Skin of body (tissue), 2 donors: ENCODE data around the gene SORD. TPM values are rescaled to one million over a fixed set of nuclear protein-coding genes. Genes with fewer than 3 reads are reported as not detected.
A peak's percentile ranks its signal among the peaks of the same experiment; 100 is the strongest.
"Not testable (repeated sequence)": the region's sequence is repeated elsewhere in the genome, so short reads cannot be mapped to it uniquely, and the experiment has no call there.

Source experiments
- DNase-seq: peaks from one replicate; lab custom pipeline; 2025; lab: John Stamatoyannopoulos, UW
- total RNA-seq: library from RNA; depleted of rRNA; stranded (reverse); fragments of >200 nt; gene quantifications from one replicate; pipeline ENCODE4 v1.2.3, GENCODE V29; 2014

SORD gene
- total RNA-seq: 9.0 TPM

DNA sequence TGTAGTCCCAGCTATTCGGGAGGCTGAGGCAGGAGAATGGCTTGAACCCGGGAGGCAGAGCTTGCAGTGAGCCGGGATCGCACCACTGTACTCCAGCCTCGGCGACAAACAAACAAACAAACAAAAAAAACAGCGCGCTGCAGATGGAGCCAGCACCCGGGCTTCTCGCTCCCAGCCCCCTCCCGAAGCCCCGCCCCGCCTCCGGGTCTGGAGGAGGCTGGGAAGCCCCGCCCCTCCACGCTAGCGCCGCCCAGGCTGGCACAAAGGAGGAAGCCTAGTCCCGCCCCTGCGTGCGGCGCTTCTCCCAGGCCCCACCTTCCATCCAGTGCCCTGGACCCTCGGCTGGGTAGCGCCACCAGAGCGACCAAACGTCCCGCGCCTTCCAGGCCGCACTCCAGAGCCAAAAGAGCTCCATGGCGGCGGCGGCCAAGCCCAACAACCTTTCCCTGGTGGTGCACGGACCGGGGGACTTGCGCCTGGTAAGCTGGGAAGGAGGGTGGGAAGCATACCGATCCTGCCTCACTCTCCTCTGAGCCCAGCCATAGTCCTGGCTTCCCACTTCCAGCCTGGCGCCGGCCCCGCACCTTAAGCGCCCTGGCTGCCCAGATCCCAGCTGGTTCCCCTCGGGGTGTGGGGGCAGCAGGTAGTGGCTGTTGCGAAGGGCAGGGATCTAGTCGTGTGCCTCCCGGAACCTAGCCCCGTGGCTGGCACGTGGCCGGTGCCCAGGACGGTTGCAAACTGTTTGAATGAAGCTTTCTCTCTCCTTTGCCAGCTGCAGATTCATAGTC, at the start of gene SORD:
Gene SORD, plus strand, starts transcription at position 325 of the 788 bp plus-strand sequence. Its CDS starts 89 bp downstream, at position 414.
- DNase-seq: peak; percentile 61

DNA sequence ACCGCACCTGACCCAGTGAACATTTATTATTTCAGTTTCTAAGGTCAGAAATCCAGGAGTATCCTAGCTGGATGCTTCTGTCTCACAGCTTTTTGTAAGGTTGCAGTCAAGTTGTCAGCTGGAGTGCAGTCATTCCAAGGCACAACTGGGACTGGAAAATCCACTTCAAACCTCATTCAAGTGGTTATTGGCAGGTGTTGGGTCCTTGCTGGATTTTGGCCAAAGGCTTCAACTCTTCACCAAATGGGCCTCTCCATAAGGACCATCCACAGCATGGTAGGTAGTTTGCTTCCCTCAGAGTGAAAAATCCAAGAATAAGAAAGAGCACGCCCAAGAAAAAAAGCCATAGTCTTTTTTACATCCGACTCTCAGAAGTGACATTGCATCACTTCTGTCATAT, 46.8 kb upstream of the SORD start:
- not testable (repeated sequence) for DNase-seq

DNA sequence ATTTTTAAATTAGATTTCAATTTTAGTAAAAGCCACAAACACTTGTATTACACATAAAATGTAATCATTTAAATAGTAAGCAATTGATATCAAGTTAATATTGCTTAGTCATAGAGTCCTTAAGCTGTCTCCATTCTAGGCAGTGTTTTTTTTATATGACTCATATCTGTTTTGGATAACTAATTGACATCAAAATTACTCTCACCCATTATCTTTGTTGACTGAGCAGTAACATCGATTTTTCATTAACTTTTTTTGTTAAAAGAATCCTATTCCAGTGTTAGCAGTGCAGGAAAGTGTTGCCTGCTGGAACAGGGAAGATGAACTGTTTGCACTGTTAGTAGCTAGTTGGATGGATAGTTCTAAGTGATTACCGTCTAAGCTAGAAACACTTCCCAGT, 45.2 kb upstream of the SORD start:
- not testable (repeated sequence) for DNase-seq

DNA sequence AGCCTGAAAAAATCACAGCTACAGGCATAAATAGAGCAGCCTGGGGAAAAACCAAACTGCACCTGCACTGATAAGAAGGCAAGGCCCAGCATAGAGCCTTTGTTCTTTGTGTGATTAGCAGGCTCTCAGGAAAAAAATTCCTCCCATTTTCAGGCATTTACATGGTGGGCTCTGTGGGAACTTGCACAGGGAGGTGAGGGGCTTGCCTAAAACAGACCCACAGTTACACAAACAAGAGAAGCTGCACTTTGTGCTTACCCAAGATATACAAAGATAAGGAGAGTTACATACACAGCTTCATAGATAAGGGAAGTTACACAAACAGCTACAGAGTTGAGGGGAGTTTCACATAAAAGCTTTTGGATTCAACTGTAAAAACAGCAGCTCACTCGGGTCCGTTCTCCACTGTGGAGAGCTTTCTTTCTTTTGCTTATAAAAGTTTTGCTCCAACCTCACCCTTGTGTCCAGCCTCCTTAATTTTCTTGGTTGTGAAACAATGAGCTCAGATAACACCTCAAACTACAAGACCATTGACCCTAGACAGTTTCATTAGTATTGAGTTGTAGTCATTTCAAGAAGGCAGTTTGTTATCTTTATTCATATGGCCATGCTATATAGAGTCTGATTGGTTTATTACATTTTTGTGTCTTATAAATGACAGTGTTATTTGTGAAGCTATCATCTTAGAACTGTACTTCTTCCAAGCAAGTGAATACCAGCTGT, 43.2 kb upstream of the SORD start:
- DNase-seq: not testable (repeated sequence)

DNA sequence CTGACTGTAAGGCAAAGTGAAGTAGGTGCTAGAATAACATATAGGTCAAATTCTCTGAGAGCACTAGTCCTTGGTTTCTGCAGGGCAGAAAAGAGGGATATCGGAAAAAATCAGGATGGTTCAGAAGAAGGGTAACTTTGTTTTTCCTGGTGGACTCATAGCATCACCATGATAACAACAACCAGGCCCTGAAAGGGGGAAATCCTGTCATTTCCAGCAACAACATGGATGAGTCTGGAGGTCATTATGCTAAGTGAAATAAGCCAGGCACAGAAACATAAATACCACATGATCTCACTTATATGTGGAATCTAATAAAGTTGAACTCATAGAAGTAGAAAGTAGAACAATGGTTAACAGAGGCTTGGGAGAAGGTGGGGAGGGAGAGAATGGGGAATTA, 38.9 kb upstream of the SORD start:
- DNase-seq: not testable (repeated sequence)

DNA sequence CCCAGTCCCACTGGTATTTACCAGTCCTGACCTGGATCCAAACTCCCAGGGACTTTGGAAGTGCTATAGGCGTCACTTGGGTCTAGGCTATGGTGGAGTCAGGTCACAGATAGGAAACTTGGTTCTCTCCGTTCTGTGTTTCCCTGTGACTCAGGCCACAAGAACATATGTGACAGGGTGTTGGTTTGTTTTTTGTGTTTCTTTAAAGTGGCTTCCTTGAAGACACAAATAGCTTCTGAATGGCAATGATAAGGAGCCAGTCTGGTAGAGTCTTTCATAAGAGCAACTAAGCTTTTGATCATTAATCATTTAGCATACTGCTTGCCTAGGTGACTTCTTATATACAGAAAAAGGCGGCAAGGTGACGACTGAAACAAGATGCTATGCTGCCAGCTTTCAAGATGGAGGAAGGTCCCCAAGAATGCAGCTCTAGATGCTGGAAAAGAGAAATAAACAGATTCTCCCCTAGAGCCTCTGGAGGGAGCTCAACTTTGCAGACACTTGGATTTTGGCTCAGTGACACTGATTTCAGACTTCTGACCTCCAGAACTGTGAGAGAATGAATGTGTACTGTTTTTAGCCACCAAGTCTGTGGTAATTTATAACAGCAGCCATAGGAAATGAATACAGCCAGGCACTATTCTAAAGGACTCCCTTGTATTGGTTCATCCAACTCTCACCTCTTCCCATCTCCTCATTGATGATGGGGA, 36.5 kb upstream of the SORD start:
- not testable (repeated sequence) for DNase-seq

DNA sequence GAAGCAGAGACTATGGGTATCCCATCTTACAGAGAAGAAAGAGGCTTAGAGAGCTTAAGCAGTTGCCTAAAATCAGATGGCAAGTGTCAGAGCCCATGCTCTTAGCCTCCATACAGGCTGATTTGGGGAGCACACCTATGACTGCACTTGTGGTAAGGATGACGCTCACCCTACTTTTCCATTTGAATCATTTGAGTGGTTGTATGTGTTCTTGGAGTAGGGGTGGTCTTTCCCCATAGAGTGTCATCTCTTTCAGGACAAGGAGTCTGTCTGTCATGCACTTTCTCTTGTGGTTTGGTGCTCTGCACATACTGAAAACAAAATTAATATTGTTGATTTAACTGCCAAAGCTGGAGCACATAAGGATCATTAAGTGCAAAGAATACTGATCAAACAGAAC, 35.3 kb upstream of the SORD start:
- DNase-seq: not testable (repeated sequence)

DNA sequence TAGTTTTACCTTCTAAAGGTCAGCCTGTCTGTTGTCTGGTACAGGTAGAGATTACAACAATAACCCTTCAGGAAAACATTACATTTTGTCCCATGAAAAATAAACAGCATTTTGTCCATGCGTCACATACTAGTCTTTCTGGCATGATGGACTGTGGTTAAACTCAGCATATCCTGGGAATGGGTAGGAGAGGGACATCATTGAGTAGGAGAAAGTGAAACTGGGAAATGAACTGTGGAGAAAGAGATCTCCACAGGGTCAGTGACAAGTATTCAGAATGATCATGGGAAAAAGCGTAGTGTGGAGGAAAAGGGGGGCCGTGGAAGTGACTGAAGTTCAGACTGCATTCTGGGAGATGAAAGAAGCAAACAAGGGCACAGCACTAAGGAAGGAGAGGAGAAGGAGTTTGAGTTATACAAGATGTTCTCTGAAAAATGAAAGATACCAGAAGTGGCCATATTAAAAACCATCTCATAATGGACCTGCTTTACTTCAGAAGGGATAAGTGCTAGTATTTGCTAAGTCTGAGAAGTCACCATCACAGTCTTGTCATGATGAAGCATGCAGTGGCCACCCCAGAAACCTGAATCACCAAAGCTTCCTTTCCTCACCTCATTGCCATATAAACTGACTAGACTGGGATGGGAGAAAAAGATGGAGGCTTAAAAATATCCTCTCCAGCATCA, 34.7 kb upstream of the SORD start:
- DNase-seq: not testable (repeated sequence)

DNA sequence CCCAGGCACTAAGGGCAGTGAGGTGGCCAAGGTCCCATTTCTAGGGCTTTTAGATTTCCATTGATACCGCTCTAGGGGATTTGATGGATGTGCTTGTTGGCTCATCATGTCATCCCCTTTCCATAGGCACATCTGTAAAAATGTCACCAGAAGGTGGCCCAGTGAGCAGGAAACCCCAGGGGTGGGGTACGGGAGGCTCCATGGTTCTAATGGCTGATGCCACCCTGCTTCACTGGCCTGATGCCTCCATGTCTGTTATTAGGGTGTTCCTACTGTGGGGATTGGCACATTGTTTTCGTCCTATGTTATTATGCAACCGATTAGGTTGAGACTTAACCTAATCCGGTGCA, 34.1 kb upstream of the SORD start:
- not testable (repeated sequence) for DNase-seq

DNA sequence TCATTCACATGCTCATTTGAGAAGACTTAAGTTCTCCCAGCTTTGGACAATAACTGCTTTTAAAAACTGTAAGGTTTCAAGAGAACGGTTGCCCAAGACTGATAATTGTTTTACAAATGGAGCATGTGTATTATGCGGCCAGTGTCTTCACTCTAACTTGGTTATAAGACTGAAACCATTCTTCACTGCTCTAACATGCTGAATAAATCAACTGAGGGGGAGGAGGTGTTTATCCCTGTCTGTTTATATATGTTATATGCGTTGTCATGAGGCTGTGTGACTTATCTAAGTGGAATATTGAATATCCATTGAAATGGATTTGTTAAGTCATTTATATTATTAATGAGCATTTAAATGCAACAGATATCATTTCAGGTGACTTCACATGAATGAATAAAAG, 25.4 kb upstream of the SORD start:
- not testable (repeated sequence) for DNase-seq

DNA sequence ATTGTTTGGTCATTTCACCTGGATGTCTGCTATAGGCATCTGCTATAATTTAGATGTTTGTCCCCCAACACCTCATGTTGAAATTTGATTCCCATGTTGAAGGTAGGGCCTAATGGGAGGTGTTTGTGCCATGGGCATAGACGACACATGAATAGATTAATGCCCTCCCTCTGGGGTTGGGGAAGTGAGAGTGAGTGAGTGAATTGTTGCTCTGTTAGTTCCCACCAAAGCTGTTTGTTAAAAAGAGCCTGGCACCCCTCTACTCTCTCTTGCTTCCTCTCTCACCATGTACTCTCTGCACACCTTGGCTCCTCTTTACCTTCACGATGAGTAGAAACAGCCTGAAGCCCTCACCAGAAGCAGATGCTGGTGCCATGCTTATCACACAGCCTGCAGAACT, 23.9 kb upstream of the SORD start:
- no peak for DNase-seq

DNA sequence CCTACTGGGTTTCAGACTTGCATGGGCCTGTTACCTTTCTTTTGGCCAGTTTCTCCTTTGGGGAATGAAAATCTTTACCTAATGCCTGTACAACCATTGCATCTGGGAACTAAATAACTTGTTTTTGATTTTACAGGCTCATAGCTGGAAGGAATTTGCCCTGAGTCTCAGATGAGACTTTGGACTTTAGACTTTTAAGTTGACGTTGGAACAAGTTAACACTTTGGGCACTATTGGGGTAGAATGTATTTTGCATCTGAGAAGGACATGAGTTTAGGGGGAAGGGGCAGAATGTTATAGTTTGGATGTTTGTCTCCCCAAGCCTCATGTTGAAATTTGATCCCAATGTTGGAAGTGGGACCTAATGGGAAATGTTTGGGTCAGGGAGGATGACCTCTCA, 21.8 kb upstream of the SORD start:
- not testable (repeated sequence) for DNase-seq

DNA sequence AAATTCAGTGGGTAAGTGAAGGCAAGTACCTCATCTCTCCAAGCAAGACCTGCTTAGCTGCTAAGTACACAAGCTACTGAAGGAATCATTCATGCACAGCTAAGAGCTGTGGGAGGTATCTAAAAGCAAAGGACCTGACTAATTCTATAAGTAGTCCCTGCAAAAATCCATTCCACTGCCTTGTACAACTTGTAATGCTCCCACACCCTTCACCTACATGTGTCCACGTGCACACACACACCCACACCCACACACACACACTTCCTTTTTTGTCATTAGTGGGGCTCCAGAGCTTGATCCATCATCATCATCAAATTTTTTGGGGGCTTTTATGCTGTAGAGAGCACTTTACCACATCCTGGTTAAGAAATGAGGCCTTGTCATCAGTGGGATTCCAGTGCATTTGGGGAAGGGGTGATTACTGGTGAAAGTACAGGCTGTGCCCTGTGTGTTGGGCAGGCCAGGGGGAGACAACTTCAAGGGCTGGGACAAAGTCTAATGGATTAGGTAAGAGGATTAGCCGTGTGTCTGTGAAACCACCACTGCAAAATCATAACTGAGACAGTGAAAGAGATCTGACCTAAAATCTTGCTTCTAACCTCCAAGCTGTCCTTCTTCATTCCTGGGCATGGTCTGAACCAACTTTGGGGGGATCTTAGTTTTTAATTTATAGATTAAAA, 19.1 kb upstream of the SORD start:
- not testable (repeated sequence) for DNase-seq

DNA sequence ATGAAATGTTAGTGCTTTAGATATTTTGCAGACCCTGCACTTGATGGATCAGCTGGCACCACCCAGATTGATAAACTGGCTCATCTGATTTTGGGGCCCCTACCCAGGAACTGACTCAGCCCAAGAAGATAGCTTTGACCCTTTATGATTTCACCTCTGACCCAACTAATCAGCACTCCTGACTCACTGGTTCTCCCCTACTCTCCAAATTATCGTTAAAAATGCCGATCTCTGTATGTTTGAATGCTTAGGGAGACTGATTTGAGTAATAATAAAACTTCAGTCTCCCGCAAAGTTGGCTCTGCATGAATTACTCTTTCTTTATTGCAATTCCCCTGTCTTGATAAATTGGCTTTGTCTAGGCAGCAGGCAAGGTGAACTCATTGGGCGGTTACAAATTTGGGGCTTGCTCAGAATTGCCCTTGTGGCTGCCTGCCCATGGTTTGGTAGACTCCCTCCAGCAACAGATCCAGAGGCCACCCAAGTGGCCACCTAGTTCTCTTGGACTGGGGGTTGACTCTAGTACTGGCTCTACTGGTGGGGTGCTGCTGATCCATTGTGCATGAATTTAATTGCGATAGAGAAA, 18.3 kb upstream of the SORD start:
- DNase-seq: not testable (repeated sequence)

DNA sequence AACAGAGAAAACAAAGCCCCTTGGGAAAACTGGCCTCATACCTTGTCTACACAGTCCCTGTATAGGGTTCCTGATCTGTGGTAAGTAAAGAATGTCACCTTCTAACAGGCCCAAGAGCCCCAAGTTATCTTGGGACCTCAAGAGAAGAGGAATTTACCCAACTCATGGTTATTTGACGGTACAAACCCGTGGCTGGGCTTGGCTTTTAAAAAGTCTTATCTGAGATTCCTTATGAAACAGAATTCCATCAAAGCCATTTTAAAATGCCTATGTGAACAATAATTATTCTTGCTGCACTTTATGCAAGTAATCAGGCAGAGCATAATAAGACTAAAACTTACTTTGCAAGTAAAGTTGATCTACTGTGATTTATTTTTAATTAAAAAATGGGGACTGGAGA, 13.9 kb upstream of the SORD start:
- DNase-seq: no peak

DNA sequence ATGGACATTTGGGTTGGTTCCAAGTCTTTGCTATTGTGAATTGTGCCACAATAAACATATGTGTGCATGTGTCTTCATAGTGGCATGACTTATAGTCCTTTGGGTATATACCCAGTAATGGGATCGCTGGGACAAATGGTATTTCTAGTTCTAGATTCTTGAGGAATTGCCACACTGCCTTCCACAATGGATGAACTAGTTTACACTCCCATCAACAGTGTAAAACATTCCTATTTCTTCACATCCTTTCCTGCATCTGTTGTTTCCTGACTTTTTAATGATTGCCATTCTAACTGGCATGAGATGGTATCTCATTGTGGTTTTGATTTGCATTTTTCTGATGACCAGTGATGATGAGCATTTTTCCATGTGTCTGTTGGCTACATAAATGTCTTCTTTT, 7.9 kb upstream of the SORD start:
- DNase-seq: not testable (repeated sequence)

DNA sequence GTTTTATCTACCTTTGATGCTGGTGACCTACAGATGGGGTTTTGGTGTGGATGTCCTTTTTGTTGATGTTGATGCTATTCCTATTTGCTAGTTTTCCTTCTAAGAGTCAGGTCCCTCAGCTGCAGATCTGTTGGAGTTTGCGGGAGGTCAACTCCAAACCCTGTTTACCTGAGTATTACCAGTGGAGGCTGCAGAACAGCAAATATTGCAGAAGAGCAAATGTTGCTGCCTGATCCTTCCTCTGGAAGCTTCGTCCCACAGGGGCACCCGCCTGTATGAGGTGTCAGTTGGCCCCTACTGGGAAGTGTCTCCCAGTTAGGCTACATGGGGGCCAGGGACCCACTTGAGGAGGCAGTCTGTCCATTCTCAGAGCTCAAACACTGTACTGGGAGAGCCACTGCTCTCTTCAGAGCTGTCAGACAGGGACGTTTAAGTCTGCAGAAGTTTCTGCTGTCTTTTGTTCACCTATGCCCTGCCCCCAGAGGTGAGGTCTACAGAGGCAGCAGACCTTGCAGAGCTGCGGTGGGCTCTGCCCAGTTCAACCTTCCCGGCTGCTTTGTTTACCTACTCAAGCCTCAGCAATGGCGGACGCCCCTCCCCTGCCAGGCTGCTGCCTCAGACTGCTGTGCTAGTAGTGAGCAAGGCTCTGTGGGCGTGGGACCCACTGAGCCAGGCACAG, 2.6 kb upstream of the SORD start:
- DNase-seq: not testable (repeated sequence)

DNA sequence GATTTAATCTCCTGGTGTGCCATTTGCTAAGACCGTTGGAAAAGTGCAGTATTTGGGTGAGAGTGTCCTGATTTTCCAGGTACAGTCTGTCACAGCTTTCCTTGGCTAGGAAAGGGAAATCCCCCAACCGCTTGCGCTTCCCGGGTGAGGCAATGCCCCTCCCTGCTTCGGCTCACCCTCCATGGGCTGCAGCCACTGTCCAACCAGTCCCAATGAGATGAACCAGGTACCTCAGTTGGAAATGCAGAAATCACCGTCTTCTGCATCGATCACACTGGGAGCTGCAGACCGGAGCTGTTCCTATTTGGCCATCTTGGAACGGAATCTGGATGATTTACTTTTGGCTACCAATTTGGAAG, 2.1 kb upstream of the SORD start:
- DNase-seq: not testable (repeated sequence)

DNA sequence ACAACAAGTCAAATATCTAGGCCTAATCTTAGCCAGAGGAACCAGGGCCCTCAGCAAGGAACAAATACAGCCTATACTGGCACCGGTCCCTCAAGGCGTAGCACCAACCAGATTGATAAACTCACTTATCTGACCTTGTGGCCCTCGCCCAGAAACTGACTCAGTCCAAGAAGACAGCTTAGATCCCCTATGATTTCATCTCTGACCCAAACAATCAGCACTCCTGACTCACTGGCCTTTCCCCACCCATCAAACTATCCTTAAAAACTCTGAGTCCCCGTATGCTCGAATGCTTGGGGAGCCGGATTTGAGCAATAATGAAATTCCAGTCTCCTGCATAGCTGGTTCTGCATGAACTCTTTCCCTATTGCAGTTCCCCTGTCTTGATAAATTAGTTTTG, 1.6 kb upstream of the SORD start:
- no peak for DNase-seq

DNA sequence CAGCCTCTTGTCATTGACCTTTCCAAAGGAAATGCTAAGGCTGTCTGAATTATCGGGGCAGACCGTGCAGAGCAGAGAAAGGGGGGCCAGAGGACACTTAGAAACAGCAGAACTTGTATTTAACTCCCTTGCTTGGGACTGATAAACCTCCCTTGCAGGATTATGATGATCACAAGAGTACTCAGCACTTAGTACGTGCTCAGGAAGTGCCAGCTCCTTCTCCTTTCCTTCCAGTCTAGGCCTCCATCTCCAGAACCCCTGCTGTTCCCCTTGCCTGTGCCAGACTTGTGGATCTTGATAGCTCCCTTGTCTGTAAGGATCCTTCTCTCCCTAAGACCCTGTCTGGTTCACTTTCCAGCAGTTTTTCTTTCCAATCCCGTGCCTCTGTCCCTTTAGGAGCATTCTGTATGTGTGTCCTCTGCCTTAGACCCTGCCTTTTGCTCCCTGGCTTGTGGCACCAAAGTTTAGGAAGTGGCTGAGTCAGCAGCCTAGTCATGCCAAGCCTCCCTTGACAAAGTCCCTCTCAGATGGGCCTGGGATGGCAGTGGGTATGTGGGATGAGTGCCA, 747 bp downstream of the SORD start:
- DNase-seq: no peak
